ENCODE results near the gene ERBB4. TPM values are rescaled to one million over a fixed set of nuclear protein-coding genes. Genes with fewer than 3 reads are reported as not detected.
"Not testable (repeated sequence)": the region's sequence is repeated elsewhere in the genome, so short reads cannot be mapped to it uniquely, and the experiment has no call there.

Gene ERBB4
- polyA plus RNA-seq, 1 donor: 6.4 TPM

DNA sequence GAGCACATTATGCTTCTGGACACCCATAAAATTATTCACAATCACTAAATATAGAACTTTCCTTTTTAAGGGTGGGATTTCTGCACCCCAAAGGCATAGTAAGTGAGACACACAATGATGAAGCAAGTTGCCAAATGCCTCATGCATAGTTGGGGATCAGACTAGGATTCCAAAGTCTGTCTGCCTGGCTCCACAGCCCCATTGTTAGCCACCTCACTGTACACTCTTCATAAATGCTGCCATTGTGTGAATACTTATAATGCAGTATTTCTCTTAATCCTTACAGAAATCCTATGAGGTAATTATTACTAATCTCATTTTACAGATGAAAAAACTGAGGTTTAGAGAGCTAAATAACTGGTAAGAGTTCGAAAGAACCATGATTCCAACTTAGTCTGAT, 738.6 kb downstream of the ERBB4 start:
- no peak for DNase-seq

DNA sequence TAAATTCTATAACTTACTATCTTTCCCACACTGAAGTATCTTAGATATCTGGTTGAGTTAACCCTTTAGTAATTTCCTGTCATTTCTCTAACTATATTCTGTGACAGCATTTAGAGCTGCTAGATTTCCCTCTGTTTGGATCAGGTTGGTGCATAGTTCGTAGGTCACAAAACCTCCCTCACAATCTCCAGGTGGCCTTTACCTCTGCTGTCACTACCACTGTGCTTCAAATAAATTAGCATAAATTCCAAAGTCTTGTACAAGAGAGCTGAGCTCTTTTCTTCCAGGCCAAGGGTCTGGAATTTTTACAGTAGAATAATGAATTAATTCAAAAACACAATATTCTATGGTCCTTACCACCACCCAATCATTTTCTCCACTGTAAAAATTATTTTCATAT, 739.7 kb downstream of the ERBB4 start:
- DNase-seq: no peak

DNA sequence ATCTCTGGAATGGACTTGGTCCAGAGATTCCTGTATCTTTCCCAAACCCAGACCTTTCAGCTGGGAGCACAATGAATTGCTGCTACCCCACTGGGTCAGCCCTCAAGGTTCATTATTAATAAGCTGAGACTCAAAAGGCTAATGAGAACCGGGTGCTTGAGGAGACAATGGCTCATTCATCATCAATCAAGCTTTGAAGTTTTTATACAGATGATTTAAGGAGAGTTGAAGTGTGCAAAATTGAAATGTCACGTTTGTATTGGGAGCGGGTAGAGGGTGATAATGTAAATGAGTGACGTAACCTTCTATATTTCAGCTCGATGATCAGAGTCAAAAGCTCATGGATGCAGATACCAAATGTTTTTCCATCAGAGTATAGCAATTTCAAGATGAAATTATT, 744.9 kb downstream of the ERBB4 start:
- no peak for DNase-seq

DNA sequence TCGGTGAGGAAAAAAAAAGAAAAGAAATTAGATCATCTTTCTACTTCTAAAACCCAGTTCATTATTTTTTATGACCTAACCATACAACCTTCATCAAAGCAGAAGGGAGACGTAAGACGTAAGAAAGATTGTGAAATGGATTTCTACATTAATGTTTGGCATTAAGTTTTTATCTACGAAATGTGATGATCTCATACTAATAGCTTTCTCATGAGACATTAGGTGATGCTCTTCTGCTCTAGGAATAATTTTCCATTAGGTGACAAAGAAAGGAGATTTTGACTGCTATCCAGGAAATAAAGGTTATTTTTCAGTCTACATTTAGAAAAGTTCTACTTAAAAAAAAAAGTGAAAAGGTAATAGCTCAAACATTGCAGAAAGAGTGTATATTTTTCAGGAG, 748.6 kb downstream of the ERBB4 start:
- no peak for DNase-seq

DNA sequence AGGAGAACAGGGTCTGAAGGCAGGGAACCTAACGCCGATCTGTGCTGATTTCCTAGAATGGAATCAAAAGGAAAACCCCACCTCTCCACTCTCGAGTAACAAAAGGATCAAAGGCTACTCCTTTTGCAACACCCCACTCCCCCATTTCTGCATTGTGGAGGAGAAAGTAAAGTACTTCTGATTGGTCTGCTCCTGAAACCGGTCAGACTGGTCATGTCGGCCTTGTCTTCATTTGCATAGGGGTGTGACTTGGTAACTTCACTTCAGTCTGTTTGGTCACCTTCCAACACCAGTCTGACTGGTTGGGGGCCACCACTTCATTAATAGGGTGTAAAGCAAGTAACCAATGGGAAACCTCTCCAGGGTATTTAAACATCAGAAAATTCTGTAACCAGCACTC, 771.9 kb downstream of the ERBB4 start:
- no peak for DNase-seq

DNA sequence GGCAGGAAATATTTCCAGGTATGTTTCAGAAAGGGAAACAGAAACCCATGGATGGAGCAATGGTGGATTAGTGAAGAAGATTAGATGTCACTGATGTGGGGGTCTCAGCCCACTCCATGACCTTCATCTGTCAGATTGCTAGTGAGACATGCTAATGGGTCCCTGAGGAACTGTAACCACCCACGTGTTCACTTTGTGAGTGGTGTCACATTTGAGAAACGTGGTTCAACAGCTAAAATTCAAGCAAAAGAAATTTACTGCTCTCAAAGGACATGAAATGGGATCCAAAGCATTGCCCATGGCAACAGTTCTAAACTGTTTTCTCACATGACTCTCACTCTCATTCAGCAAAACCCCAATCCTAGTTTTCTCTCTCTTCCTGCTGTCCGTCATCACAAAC, 776.1 kb downstream of the ERBB4 start:
- no peak for DNase-seq

DNA sequence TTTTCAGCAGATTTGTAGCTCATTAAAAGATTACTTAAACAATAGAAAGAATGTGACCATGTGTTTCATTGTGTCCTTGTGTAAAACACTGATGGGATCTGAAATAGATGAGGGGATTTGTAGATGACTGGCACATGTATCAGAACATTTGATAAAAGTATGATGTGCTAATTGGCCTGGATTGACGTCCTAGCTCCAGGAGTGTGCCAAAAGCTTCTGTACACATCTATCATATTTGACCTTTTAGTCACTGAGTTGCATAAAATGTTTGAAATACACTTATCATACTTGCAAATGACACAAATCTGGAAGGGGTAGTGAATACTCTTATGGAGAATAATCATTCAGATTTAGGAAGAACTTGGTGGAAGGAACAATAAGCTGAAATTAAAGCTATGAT, 778.5 kb downstream of the ERBB4 start:
- DNase-seq: no peak

DNA sequence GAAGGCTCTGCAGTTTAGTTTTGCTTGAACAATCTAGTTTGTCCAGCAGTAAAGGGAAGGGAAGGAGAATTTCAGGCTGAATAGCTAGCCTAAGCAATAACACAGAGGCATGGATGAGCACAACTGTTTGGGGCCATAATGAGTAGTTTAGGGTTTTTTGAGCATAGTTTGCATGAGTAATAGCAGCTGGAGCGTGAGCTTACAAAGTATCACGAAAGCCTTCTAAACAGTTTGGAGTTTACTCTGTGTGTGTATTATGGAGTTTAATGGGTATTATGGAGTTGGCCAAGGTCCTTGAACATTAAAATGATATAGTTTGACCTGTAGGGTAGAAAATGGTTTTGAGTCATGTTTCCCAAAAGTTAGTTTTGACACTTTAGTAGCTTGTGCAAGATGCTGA, 782.3 kb downstream of the ERBB4 start:
- DNase-seq: no peak

DNA sequence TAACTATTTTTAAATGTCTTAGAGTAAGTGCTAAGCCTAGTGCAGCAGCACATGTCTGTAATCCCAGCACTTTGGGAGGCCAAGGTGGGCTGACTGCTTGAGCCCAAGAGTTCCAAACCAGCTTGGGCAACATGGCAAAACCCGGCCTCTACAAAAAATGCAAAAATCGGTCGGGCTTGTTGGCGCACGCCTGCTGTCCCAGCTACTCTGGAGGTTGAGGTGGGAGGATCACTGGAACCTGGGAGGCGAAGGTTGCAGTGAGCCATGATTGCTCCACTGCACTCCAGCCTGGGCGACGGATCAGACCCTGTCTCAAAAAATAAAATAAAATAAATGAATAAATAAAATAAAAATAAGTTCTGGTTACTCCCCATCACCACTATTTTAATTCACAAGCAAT, 783.4 kb downstream of the ERBB4 start:
- DNase-seq: no peak

DNA sequence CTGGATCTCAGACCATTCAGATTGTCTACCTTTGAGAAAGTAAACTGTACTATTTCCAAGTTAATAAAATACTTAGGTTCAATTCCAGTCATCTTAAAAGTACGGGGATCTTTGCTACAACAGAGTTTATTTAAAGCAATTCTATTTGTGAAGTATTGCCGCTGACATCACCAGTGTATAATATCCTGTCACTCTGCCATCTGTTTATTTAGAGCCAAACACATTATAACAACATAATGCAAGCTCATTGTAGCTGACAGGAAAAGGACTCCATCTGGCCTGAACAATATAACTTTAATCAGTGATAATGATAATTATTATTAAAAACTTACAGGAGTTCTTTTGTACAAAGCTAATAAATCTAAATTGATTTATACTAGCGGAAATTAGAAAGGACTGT, 786.8 kb downstream of the ERBB4 start:
- DNase-seq: peak; percentile 24

DNA sequence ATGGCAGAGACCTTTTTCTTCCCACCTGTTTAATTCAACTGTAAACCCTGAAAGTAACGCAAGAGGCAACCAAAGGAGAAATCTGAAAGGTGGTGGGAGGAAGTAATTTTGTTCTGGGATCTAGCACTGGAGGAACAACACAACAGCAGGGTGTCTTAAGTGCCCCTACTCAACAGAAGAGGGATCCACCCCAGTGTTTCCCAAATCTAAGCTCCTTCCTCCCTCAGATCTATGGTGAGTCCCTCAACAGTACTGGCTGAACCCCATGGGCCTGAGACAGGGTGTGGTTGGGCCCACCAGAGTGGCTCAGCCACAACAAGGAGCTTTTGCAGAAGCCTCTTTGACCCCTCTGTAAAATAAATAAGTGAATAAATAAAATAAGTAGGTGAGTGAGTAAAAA, 790.3 kb downstream of the ERBB4 start:
- no peak for DNase-seq

DNA sequence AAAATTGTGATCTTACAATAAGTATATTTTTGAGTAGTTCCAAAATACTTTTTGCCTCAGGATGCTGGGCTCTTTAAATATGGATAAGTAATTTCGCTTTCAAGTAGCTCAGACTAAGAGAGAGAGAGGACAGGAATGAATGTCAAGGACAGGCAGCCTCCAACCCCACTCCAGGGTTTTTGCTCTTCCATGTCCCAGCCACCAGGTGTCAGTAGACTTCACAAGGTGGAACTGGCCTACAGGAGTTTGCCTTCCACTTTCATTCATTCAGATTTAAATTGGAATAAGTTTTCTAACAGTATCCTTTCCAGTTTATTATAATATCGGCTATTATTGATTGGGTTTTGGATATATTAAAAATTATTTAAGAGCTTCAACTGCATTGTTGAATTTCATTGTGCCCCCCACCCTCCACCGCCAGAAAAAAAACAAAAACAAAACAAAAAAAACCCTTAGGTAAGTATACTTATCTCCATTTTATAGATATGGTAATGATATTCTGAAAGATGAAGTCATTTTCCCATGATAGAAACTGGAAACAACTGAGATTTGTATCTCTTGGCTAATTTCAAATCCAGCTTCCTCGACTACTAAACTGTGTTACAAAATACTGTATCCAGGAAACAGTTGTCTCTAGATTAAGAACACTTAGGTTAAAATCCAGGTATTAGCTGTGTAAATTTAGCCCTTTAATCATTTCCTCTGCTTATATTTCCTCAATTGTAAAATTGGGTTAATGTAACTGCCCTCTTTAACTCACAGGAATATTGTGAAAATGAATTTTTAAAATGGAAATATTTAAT, 793.1 kb downstream of the ERBB4 start:
- peak; percentile 40 for DNase-seq

DNA sequence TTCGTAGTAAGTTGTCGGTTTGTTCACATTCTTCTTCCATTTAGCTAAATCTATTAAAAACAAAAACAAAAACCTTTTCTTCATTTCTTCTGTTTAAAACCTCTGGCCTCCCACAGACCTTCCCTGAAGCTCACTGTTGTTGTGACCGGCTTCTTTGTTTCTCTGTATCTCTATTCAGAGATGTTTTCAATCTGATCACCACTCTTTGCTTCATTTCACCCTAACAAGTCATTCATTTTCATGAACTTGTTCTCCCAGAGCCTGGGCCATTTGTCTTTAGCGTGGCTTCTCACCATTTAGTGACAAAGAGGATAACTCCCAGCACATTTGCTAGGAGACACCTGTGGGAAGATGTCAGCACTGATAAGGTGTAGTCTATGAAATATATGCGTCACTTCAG, 794.2 kb downstream of the ERBB4 start:
- DNase-seq: no peak

DNA sequence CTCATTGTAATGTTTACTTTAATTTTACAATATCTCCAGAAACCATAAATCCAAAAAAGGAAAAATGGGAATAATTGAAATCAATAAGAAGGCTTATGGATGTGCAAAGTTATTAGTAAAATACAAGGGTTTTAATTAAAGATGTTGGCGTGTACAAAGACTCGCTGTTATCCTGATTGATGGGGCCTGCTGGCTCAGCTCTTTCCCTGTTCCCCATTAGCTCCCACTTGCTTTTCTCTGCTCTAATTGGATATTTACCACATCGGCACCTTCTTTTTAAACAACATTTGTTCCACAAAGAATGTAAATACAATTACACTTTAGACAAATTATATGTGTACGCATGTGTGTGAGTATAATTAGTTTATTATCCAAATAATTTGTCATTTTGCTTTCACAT, 796.6 kb downstream of the ERBB4 start:
- DNase-seq: no peak

DNA sequence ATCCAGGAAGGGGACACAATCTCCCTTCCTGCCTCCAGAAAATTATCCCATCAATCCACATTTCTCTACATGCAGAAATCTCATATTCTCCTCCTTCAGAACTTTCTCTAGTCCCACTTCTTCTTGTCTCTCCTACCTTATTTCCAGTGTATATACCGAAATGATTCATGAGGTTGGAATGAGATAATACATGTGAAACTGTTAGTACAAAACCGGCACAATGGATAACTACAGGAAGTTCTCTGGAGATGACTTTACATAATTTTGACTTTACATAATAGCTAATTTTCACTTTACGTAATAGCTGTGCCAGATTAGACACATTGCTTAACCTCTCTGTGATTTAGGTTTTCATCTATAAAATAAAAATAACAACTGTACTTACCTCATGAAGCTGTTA, 801.3 kb downstream of the ERBB4 start:
- no peak for DNase-seq

DNA sequence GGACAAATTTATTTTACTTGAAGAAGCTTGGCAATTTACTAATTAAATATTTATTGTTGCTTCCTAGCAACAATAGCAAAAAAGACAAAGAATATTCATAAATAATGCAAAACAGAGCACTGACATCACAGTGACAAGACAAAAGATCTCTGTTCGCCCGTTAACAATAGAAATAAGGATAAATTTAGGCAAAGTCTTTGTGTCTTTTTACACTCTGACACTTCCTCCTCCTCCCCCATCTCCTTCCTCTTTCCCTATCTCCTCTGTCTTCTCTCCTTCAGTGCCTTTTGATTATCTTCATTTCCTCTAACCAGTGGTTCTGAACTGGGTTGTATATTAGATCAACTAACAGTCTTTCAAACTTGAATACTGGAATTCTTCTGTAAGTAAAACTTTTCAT, 808.4 kb downstream of the ERBB4 start:
- DNase-seq: no peak

DNA sequence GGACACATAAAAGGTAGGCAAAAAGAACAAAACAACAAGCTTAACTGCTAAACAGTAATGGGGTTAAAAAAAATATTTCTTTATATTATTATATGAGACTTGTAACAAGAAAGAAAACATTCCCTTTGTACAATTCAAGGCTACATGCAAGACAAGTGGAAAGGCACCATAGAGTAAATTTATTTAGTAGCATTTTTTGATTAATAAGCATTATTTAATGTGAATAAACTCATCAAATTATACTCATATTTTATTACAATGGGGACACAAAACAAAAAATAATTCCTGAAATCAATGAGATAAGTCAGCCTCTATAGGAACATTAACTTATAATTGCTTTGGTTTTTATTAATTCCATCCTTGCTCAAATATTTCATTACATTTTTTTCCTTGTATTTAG, 809.2 kb downstream of the ERBB4 start:
- no peak for DNase-seq

DNA sequence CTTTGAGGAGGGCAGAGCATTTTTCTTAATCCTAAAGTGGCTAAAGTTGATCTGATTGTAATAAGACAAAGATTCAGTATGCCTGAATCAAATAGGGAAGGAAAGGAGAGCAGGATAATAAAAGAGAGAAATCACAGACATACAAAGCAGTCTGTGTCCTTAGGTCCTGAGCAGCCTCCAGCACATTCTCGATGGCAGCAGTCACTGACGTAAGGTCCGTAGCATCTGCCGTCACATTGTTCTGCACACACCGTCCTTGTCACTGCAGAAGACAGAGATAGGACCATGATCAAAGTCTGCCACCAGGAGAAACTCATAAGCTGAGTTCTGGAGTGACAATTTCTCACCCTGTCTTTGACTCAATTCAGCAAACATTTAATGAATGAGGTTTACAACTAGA, 813.7 kb downstream of the ERBB4 start:
- no peak for DNase-seq

DNA sequence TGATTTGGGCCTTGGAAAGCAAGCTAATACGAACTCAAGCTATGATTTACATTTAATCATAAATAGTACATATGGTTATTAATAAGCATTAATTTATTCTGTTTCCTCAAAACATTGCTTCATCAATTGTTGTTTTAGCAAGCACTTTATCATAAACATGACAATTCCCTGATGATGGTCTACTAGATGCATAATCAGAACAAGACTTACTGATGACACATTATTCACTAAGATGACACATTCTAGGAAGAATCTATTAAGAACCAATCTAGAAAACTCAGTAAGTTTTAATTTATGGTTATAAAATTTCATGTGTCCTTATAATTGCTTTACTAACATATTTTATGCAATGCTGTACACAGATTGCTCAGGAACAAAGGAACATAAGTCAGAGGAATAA, 815.2 kb downstream of the ERBB4 start:
- DNase-seq: no peak

DNA sequence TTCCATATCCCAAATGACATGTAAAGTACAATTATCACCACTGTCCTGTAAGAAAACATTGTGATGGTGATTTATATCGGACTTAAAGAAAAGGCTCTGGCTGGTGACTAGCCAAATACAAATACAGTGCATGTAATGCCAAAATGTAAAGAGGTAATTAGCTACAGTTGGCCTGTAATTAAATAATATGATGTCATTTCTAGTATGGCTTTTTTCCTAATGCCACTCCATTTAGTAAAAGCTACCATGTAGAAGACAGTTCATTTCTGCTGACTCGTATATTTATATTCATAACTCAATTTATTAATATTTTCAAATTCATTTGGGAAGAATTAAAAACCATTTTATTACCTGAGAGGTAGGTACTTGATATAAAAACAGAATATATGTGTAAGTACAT, 815.7 kb downstream of the ERBB4 start:
- no peak for DNase-seq

DNA sequence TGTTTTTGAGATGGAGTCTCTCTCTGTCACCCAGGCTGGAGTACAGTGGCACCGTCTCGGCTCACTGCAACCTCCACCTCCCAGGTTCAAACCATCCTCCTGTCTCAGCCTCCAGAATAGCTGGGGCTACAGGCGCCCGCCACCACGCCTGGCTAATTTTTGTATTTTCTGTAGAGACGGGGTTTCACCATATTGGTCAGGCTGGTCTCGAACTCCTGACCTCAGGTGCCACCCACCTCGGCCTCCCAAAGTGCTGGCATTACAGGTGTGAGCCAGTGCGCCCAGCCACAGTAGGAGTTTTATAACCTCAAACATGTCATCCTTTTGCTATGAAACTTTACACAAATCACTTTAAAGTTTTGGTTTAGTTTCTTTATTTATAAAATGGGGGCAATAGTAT, 816.7 kb downstream of the ERBB4 start:
- not testable (repeated sequence) for DNase-seq

DNA sequence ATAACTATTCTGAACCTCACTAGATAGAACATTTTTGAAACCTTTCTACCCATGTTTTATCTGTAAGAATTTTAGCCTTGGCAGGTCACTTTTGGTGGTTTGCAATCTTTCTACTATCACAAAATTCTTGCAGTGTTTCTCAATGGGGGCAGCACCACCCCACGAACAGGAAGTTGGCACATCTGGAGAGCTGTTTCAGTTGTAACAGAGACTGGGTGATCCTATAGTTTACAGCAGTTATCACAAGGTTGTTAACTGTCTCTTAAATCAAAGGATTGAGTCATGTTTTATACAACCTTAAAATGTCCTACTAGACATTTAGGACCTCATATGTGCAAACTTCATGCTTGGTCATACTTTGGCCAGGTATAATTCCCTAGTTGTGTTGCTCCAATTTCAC, 829.2 kb downstream of the ERBB4 start:
- no peak for DNase-seq

DNA sequence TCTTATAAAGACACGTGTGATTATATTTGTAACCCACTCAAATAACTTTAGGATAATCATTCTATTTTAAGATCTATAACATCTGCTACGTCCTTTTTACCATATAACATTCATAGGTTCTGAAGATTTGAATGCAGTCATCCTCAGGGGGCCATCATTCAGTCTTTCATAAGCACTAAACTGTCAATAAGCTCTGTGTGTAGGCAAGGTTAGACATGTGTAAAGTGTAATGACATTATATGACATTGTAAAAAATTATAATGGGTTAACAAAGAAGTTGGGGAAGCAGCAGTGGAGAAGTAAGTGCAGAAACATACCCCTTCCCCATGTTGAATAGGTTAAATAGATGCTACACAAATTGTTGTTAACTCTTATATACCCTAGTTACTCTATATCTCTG, 845.9 kb downstream of the ERBB4 start:
- DNase-seq: no peak

DNA sequence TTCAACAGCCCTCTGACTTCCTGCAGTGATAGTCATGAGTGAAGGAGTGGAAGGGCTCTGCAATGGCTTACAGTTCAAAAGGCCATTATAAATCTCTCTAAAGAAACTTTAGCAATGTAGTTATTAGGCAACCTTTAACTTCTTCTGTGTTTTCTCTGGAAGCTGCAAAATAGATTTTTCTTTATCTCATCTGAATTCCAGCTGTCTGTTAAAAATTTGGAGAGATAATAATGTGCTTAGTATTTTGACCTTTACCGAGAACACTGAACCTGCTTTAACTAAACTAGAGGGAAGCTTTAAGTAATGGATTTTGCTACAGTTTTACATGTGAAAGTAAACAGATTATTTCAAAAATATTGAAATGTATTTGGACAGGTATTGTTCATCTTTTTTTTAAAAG, 847.9 kb downstream of the ERBB4 start:
- DNase-seq: no peak

DNA sequence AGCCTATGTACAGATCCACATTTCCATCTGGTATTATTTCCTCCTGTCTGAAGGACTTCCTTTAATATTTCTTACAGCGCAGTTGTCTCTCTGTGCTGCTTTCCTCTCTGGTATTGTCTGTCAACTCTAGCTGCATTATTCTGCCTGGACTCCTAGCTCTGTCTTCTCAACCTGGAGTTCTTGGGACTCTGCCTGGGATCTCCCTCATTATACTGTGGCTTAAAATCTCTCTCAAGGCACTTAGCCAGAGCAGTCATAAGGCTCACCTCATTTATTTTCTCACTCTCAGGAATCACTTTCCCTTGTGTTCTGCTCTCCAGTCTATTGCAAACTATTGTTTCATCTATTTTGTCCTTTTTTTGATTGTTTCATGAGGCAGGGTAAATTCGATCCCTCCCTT, 850.4 kb downstream of the ERBB4 start:
- DNase-seq: peak; percentile 6

All from hindlimb muscle (tissue), 1 donor.